Stomach (tissue), 4 donors: ENCODE results near the gene LMOD3.

Experiments
- EP300 ChIP-seq: sonication (generic); formaldehyde crosslinking; IDR thresholded peaks from one replicate; pipeline ENCODE4 v1.6.1; 2017; ENCODE audit warnings: antibody characterized with exemption
- TF ChIP-seq, protein P1 (sequence below), 7 experiments: fragments of 450-650 bp in 4 of 7; fragments of 200-600 bp in 3 of 7; sonication (generic) in 3 of 7; IDR thresholded peaks; one replicate each; pipeline ENCODE4 v1.5.1; 2016 to 2019; ENCODE audit warnings: antibody characterized with exemption in 7 of 7, control low read depth in 2 of 7, mild to moderate bottlenecking in 1 of 7

- TF ChIP-seq, protein P1, sequence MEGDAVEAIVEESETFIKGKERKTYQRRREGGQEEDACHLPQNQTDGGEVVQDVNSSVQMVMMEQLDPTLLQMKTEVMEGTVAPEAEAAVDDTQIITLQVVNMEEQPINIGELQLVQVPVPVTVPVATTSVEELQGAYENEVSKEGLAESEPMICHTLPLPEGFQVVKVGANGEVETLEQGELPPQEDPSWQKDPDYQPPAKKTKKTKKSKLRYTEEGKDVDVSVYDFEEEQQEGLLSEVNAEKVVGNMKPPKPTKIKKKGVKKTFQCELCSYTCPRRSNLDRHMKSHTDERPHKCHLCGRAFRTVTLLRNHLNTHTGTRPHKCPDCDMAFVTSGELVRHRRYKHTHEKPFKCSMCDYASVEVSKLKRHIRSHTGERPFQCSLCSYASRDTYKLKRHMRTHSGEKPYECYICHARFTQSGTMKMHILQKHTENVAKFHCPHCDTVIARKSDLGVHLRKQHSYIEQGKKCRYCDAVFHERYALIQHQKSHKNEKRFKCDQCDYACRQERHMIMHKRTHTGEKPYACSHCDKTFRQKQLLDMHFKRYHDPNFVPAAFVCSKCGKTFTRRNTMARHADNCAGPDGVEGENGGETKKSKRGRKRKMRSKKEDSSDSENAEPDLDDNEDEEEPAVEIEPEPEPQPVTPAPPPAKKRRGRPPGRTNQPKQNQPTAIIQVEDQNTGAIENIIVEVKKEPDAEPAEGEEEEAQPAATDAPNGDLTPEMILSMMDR (IDR thresholded peaks at IDR 0.05) = no peak
- no peak for TF ChIP-seq EP300
Measured at GRCh38 chr3:69066121-69066520, 56.3 kb downstream of the LMOD3 start.
